Suprapubic skin (tissue), 3 donors: ENCODE data around the gene DMAC1.

Experiments
- POLR2AphosphoS5 ChIP-seq, 3 donors: sonication (generic); formaldehyde crosslinking; IDR thresholded peaks; one replicate each; pipeline ENCODE4 v1.6.1; 2017; ENCODE audit warnings: antibody characterized with exemption in 3 of 3
- TF ChIP-seq, protein P1 (sequence below), 2 donors: fragments of 200-600 bp in 1 of 2; fragments of 450-650 bp in 1 of 2; sonication (generic) in 1 of 2; IDR thresholded peaks; one replicate each; pipeline ENCODE4 v1.5.1; 2016 to 2019; ENCODE audit warnings: antibody characterized with exemption in 2 of 2, mild to moderate bottlenecking in 1 of 2, moderate library complexity in 1 of 2

DNA sequence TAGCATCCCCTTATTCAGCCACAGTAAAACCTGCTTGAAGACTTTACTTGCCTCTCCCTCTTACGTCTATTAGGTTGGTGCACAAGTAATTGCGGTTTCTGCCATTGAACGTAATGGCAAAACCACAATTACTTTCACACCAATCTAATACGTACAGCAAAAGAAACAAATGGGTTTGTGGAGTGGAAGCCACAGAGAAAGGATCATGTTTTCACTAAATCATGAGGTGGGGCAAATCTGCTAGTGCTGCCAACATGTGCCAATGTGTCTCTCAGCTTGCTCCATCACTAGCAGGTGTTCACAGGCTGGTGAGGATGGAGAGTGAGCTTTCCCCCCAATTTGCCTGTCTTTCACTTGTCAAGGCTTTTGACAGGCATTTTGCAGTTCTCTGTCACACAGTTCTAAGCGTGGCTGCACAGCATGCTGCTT lies 15.9 kb downstream of the DMAC1 start:
- TF ChIP-seq POLR2AphosphoS5 (IDR thresholded peaks at IDR 0.05): no peak
- TF ChIP-seq, protein P1, sequence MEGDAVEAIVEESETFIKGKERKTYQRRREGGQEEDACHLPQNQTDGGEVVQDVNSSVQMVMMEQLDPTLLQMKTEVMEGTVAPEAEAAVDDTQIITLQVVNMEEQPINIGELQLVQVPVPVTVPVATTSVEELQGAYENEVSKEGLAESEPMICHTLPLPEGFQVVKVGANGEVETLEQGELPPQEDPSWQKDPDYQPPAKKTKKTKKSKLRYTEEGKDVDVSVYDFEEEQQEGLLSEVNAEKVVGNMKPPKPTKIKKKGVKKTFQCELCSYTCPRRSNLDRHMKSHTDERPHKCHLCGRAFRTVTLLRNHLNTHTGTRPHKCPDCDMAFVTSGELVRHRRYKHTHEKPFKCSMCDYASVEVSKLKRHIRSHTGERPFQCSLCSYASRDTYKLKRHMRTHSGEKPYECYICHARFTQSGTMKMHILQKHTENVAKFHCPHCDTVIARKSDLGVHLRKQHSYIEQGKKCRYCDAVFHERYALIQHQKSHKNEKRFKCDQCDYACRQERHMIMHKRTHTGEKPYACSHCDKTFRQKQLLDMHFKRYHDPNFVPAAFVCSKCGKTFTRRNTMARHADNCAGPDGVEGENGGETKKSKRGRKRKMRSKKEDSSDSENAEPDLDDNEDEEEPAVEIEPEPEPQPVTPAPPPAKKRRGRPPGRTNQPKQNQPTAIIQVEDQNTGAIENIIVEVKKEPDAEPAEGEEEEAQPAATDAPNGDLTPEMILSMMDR (IDR thresholded peaks at IDR 0.05): no peak
